Measurements from ENCODE around the gene CCDC38.
"Not testable (repeated sequence)": the region's sequence is repeated elsewhere in the genome, so short reads cannot be mapped to it uniquely, and the experiment has no call there.

CCDC38 gene

DNA sequence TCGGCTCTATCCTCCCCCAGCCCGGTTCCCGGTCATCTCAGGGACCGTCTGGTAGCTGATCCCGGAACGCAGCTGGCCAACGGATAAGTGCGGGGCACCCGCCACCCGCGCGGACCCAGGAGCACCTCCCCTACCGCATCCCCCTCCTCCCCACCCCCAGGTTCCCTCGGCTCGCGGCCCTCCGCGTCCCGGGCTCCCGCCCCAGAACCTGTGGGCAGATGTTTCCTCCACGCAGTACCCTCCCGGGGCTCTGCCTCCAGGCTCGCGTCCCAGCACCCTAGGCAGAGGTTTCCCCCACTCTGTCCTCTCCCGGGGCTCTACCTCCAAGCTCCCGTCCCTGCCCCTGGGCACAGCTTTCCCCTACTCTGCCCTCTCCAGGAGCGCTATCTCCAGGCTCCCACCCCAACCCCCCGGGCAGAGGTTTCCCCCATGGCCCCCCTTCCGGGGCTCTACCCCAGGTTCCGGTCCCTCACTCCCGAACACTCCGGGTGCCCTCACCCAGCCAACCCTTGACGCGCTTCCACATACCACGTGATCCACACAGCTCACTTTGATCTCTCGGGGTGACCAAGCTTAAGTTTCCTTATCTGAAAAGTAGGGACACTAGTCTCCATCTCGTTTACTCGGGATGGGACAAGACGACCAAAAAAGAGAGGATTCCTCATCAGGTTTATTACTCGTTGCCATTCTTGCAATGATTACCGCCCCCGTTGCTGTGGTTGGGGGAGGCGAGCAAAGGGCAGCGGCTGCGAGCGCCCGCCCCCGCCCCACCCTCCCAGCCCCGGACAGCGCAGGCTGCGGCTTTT, at the start of gene CCDC38:
Gene CCDC38 (minus strand): TSS at position 91 of the 806 bp plus-strand sequence. CDS start 6,105 bp downstream, outside the sequence.
- peak; percentile 18 for DNase-seq

DNA sequence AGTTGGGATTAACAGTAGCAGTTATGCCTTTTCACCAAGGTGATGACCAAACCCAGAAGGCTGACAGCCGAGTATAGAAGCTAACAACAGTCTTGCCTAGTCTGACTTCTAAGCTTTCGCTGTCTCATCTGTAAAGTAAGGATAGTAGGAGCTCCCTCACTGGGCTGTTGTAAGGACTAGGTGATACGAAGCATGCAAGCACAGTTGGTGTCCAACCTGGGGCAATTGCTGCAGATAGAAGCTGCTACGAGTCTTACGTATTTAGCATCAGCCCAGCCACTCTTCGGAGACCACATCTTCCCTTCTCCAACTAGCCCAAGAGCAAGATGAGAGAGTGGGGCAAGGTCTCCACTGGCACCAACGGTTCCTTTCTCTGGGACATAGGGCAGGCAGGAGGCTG, 47.7 kb upstream of the CCDC38 start:
- no peak for DNase-seq

- no peak for DNase-seq
These were observed 47.2 kb upstream of the CCDC38 start for GRCh38 chr12:95989504-95990123.

- no peak for DNase-seq
These were observed 46.3 kb upstream of the CCDC38 start for GRCh38 chr12:95988506-95989275.

- no peak for DNase-seq
These were observed 44.5 kb upstream of the CCDC38 start for GRCh38 chr12:95986635-95987570.

DNA sequence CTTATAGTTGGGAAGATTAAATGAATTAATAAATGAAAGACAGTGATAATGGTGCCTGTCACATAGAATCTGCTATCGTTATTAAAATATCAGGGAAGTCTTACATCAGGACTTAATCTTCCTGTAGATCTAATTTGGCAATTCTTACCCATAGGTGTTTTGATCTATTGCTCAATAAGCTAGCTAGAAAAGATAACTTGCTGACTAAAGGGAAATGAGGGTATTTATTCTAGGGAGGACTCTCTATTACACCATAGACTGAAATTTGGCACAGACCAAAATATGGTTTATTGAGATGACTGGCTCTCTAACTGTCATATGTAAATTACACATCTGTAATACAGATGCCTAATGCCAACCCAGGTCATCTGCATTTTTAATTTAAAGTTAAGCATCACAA, 42.3 kb upstream of the CCDC38 start:
- no peak for DNase-seq

- DNase-seq: no peak
These were observed 40.2 kb upstream of the CCDC38 start for GRCh38 chr12:95982602-95983001.

DNA sequence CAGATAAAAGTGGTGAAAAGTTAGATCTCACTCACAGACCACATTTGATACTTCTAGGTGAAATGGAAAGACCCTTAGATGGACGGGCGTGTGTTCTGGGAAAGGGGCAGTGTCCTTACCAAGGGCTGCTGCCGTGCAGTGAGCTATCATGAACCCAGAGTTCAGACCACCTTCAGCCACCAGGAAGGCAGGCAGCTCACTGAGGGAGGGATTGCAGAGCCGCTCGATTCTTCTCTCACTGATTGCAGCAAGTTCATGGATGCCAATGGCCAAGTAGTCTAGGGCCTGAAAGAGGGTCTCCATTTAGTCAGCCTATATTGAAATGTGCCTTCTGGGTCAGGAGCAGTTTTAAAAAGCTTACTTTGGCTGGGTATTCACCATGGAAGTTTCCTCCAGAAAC, 38.0 kb upstream of the CCDC38 start:
- DNase-seq: no peak

GRCh38 chr12:95978774-95979173, 36.4 kb upstream of the CCDC38 start:
- DNase-seq: no peak

DNA sequence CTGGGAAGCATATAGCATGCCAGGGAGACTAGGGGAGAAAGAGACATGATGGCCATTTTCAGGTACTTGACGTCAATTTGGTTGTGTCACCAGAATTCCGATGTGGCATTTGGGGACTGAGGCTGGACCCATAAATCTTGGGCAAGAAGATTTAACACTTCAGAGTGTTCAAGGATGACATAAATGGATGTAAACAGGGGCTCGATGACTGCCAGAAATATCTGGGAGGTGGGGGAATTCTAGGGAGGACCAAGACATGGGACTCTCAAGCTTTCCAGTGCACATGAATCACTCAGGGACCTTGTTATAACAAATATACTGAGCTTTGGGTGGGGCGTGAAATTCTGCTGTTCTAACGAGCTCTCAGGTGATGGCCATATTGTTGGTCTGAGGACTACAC, 35.9 kb upstream of the CCDC38 start:
- DNase-seq: no peak

GRCh38 chr12:95977764-95978305, 35.4 kb upstream of the CCDC38 start:
- DNase-seq: no peak

DNA sequence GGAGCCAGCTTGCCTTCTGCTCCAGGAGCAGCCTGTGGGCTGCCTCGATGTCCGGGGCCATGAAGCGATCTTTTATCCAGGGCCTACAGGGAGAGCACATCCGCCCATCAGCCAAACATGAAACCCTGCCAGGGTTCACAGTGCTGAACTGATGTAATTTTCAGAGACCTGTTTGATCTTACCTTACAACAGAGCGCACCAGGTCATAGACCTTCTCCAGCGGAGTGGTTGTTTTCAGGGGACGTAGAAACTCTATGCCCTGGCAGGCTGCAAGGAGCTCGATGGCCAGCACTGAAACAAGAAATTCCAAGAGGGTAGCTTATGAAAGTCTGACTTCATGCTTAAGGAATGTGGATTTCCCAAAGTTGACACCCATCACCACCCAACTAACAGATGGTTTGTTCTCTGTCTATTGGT, 34.0 kb upstream of the CCDC38 start:
- DNase-seq: no peak

DNA sequence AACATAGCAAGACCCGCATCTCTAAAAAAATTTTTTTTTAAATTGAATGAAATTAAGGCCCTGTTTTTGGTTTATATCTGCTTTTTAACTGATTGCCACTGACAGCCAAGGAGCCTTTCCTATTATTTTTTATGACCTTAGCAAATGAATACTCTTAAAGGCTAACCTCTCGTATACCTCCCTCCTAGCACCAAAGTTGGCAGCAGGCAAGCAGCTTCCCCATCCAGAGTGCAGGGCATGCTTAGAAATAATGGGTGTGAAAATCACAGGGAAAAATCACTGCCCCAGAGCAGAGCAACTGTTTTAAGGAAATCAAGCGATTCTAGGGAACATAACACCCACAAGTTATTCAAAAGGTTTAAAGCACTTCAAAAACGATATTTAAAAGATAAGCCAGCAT, 33.1 kb upstream of the CCDC38 start:
- no peak for DNase-seq

GRCh38 chr12:95974358-95974757, 31.9 kb upstream of the CCDC38 start:
- DNase-seq: no peak

DNA sequence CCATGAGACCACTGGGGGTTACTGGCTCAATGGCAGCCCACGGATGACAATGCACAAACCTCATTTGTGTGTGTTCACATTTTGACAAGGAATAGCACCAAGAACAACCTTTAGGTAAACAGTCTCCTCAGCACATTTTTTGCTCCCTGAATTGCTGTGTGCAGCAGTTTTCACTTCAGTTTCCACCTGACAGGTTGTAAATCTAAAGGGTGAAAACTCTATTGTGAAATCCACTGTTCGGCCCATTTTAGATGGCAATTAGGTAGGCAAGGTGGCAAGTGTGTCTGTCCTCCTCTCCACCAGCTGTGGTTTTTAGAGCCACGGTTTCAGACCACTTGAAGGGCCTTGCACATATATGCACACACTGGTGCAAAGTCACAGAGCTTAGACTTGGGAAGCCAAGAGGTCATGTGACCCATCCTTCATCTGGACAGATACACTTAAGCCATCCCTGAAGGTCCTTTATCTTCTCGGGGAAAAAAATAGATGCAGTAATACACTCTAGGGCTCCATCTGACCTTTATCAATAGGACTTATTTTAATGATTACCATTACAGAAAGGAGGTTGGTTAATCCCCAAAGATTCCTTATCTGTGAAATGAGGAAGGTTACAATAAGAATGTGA, 30.5 kb upstream of the CCDC38 start:
- DNase-seq: no peak

DNA sequence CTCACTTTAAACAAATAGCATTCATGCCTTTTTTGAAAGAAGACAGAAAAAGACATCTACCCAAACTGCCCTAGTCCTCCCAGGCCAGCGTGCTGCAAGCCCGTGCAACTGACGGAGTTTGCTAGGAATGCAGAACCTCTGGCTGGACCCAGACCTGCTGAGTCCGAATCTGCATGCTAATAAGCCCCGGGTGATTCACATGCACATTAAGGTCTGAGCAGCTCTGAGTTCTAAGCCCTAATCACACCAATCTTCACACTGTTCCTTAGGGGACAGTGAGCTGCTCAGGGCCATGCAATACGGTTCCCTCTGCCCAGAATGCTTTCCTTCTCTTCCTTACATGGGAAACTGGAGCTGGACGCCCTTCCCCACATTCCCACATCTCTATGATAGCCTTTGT, 28.5 kb upstream of the CCDC38 start:
- no peak for DNase-seq

DNA sequence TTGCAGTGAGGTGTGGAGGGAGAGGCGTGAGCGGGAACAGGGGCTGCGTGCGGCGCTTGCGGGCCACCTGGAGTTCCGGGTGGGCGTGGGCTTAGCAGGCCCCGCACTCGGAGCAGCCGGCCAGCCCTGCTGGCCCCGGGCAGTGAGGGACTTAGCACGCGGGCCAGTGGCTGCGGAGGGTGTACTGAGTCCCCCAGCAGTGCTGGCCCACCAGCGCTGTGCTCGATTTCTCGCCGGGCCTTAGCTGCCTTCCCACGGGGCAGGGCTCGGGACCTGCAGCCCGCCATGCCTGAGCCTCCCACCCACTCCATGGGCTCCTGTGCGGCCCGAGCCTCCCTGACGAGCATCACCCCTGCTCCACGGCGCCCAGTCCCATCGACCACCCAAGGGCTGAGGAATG, 26.7 kb upstream of the CCDC38 start:
- DNase-seq: not testable (repeated sequence)

DNA sequence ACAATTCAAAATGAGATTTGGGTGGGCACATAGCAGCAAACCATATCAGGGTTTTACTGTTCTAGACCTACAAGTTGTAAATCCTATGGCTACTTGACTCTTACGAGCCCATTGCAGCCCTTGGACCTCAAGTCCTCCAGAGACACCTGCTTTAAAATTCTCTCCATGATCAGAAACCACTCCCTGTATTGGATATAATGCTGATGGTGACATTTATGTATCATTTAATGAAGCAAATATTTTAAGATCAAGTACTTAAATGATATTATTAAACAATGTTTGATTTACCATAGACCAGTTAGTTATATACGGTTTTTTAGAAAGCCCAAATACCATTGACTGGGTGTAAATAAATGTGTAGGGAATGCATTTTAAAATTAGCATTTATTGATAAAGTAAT, 24.9 kb upstream of the CCDC38 start:
- DNase-seq: no peak

DNA sequence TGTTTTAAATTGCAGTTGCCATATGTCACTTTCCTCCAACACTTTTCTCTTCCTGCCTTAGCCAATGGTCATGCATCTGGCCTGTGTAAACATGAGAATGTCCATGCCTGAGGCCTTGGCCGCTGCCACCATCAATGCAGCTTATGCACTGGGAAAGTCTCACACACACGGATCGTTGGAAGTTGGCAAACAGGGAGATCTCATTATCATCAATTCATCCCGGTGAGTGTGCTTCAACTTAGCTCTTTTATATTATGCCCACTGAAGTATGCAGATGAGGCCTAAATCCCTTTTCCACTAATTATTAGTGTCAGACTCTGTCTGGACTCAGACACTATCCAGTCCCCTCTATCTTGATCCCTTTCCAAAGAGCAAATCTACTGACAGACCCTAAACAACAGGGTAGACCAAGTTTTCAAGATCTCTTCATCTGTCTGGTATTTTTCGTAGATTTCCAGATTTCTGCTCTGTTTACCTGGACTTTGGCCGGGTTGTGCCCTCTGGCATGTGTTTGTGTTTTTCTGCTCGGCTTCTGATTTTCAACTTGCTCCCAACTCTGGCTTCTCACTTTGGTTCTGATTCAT, 24.0 kb upstream of the CCDC38 start:
- DNase-seq: no peak

DNA sequence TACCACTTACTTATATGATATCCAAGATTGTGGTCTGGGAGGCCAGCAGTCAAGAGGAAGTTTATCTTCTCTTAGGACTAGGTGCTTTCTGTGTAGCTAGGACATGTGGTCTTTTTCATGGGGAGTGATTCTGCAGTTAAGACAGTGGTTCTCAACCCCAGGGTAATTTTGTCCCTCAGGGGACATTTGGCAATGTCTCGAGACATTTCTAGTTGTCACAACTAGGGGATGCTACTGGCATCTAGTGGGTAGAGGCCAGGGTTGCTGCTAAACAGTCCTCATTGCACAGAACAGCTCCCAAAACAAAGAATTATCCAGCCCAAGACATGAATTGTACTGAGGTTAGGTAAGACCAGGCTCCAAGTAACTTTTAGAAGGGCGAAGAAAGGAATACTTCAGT, 20.7 kb upstream of the CCDC38 start:
- DNase-seq: no peak

- no peak for DNase-seq
These were observed 19.8 kb upstream of the CCDC38 start for GRCh38 chr12:95962222-95962621.

- no peak for DNase-seq
These were observed 17.8 kb upstream of the CCDC38 start for GRCh38 chr12:95960241-95960640.

Measured in NCI-H446 treated with DMSO at 0.1 percent for 48 hours (cell line).